Measurements from ENCODE around the gene RPS6KB1.

DNA sequence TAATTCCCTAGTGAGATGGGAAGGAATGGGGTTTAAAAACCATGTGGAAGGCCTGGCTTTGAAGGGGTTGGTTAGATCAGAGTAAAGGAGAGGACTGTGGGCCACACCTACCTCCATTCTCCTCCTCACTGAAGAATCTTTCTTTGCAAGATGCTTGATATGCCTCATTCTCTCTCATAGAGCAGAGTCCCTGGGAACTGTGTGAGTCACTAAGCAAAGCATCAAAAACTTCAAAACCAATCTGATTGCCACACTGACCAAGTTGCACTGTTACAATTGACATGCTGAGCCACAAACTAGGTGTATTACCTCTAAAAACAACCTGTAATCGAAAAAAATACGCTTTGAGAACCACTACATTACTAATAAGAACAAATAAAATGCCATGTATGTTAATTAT lies 2.2 kb upstream of the RPS6KB1 start:
- TF ChIP-seq, protein P1, sequence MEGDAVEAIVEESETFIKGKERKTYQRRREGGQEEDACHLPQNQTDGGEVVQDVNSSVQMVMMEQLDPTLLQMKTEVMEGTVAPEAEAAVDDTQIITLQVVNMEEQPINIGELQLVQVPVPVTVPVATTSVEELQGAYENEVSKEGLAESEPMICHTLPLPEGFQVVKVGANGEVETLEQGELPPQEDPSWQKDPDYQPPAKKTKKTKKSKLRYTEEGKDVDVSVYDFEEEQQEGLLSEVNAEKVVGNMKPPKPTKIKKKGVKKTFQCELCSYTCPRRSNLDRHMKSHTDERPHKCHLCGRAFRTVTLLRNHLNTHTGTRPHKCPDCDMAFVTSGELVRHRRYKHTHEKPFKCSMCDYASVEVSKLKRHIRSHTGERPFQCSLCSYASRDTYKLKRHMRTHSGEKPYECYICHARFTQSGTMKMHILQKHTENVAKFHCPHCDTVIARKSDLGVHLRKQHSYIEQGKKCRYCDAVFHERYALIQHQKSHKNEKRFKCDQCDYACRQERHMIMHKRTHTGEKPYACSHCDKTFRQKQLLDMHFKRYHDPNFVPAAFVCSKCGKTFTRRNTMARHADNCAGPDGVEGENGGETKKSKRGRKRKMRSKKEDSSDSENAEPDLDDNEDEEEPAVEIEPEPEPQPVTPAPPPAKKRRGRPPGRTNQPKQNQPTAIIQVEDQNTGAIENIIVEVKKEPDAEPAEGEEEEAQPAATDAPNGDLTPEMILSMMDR (IDR thresholded peaks at IDR 0.05): no peak
- TF ChIP-seq POLR2AphosphoS5 (IDR thresholded peaks at IDR 0.05): no peak
- no peak for TF ChIP-seq POLR2A (IDR thresholded peaks at IDR 0.05)

Data from stomach (tissue), 4 donors.